SK-N-SH (cell line): ENCODE measurements around the gene NAP1L1. TPM values are rescaled to one million over a fixed set of nuclear protein-coding genes. Genes with fewer than 3 reads are reported as not detected.

Experiments used
- CTCF ChIA-PET: fragments of 300-600, 350-600 bp; formaldehyde crosslinking; extraction: SDS; loops from one replicate; lab custom pipeline; 2021; lab: Yijun Ruan, JAX
- POLR2A ChIA-PET: fragments of 350-600 bp; sonication (Branson Sonifier 250); formaldehyde crosslinking; extraction: SDS; loops from one replicate; lab custom pipeline; 2020; ENCODE audit warnings: antibody characterized with exemption, inconsistent platforms; lab: Yijun Ruan, JAX
- DNase-seq: peaks from one replicate; pipeline ENCODE4 v3.0.0; 2012
- H2AFZ ChIP-seq: fragments of 200-600 bp; sonication (generic); 2 replicates; pipeline ENCODE4 v1.8.1; 2016; ENCODE audit warnings: antibody characterized with exemption, mild to moderate bottlenecking, low read depth
- H3F3A ChIP-seq: fragments of 200-600 bp; sonication (generic); replicated peaks from 2 replicates; pipeline ENCODE3; 2016; ENCODE audit warnings: antibody characterized with exemption, mild to moderate bottlenecking; ENCODE audit not compliant: insufficient read depth
- H3K27ac ChIP-seq, 2 experiments: fragments of 200-500 bp in 1 of 2; fragments of 200-600 bp in 1 of 2; sonication (Bioruptor generic) in 1 of 2; sonication (generic), shearing (Covaris generic) in 1 of 2; 2 replicates each; pipeline versions ENCODE4 v1.5.1 to v1.6.1; 2014 to 2016; ENCODE audit warnings: low read depth in 2 of 2, inconsistent platforms in 1 of 2, low read length in 1 of 2, mild to moderate bottlenecking in 1 of 2, mixed read lengths in 1 of 2
- H3K27me3 ChIP-seq: fragments of 200-600 bp; sonication (generic), shearing (Covaris generic); 2 replicates; pipeline ENCODE4 v1.6.1; 2016; ENCODE audit warnings: mixed run types; ENCODE audit not compliant: insufficient read depth
- H3K36me3 ChIP-seq, 2 experiments: fragments of 200-500 bp in 1 of 2; fragments of 200-600 bp in 1 of 2; sonication (Bioruptor generic) in 1 of 2; sonication (generic) in 1 of 2; replicated peaks in 1 of 2; 2 replicates each; pipeline versions ENCODE3 to v1.5.1; 2014 to 2016; ENCODE audit warnings: low read length in 1 of 2, mild to moderate bottlenecking in 1 of 2; ENCODE audit not compliant: insufficient read depth in 2 of 2, control insufficient read depth in 1 of 2
- H3K4me1 ChIP-seq, 2 experiments: fragments of 200-500 bp in 1 of 2; fragments of 200-600 bp in 1 of 2; sonication (Bioruptor generic) in 1 of 2; sonication (generic), shearing (Covaris generic) in 1 of 2; 2 replicates each; pipeline versions ENCODE4 v1.5.1 to v1.6.1; 2014 to 2016; ENCODE audit warnings: low read depth in 1 of 2, low read length in 1 of 2, mixed run types in 1 of 2; ENCODE audit not compliant: insufficient read depth in 2 of 2, control insufficient read depth in 1 of 2
- H3K4me2 ChIP-seq: fragments of 200-600 bp; sonication (generic), shearing (Covaris generic); 2 replicates; pipeline ENCODE4 v1.6.1; 2017; ENCODE audit warnings: mixed run types
- H3K4me3 ChIP-seq, 2 experiments: fragments of 200-500 bp in 1 of 2; fragments of 200-600 bp in 1 of 2; sonication (Bioruptor generic) in 1 of 2; sonication (generic), shearing (Covaris generic) in 1 of 2; 2 replicates each; pipeline versions ENCODE4 v1.5.1 to v1.8.1; 2014 to 2016; ENCODE audit warnings: low read depth in 2 of 2, inconsistent platforms in 1 of 2, low read length in 1 of 2, mild to moderate bottlenecking in 1 of 2, mixed read lengths in 1 of 2, moderate library complexity in 1 of 2
- H3K79me2 ChIP-seq: fragments of 200-600 bp; sonication (generic); 2 replicates; pipeline ENCODE4 v1.8.1; 2017; ENCODE audit warnings: mild to moderate bottlenecking; ENCODE audit not compliant: insufficient read depth
- H3K9ac ChIP-seq: fragments of 200-600 bp; sonication (generic); 2 replicates; pipeline ENCODE4 v1.6.1; 2017; ENCODE audit warnings: mixed run types
- H3K9me2 ChIP-seq: fragments of 200-600 bp; sonication (generic); 2 replicates; pipeline ENCODE4 v1.6.1; 2017; ENCODE audit warnings: mixed run types
- H3K9me3 ChIP-seq: fragments of 200-600 bp; sonication (generic); 2 replicates; pipeline ENCODE4 v1.6.1; 2017; ENCODE audit warnings: mixed run types, mild to moderate bottlenecking, moderate library complexity
- H4K20me1 ChIP-seq: fragments of 200-600 bp; sonication (generic); 2 replicates; pipeline ENCODE4 v1.6.1; 2017; ENCODE audit warnings: mild to moderate bottlenecking, mixed run types; ENCODE audit not compliant: insufficient read depth
- CTCF ChIP-seq: fragments of 200-600 bp; sonication (generic); IDR thresholded peaks from 2 replicates; pipeline ENCODE4 v1.6.1; 2017; ENCODE audit warnings: antibody characterized with exemption, mild to moderate bottlenecking, moderate library complexity
- EP300 ChIP-seq, 2 experiments: IDR thresholded peaks; 2 replicates each; pipeline versions ENCODE4 v1.4.0 to v1.6.1; 2012; ENCODE audit warnings: borderline replicate concordance in 1 of 2, low read depth in 1 of 2, low read length in 1 of 2
- EZH2phosphoT487 ChIP-seq: fragments of 200-600 bp; sonication (generic); IDR thresholded peaks from 2 replicates; pipeline ENCODE4 v1.6.1; 2017; ENCODE audit warnings: low read depth, mixed run types, mild to moderate bottlenecking, antibody characterized with exemption, moderate library complexity, borderline replicate concordance
- FOSL2 ChIP-seq: IDR thresholded peaks from 2 replicates; pipeline ENCODE4 v1.4.0; 2012; ENCODE audit warnings: low read depth, mild to moderate bottlenecking, moderate library complexity, borderline replicate concordance
- GABPA ChIP-seq: IDR thresholded peaks from 2 replicates; pipeline ENCODE4 v1.4.0; 2012; ENCODE audit warnings: low read depth, mild to moderate bottlenecking
- GATA2 ChIP-seq: sonication (generic); formaldehyde crosslinking; IDR thresholded peaks from 2 replicates; pipeline ENCODE4 v1.5.0; 2020; ENCODE audit warnings: mild to moderate bottlenecking, missing genetic modification reagents
- IRF3 ChIP-seq: fragments of 150-350 bp; IDR thresholded peaks from 2 replicates; pipeline ENCODE4 v1.6.1; 2016; ENCODE audit warnings: mild to moderate bottlenecking, low read depth, low read length
- MAX ChIP-seq: IDR thresholded peaks from 2 replicates; pipeline ENCODE4 v1.4.0; 2012; ENCODE audit warnings: low read depth
- NRF1 ChIP-seq: IDR thresholded peaks from 2 replicates; pipeline ENCODE4 v1.6.1; 2012; ENCODE audit warnings: low read depth, mild to moderate bottlenecking, low read length
- PBX3 ChIP-seq: IDR thresholded peaks from 2 replicates; pipeline ENCODE4; 2012
- POLR2AphosphoS5 ChIP-seq: IDR thresholded peaks from 2 replicates; pipeline ENCODE4 v1.6.1; 2012; ENCODE audit warnings: low read depth, low read length
- SMC3 ChIP-seq: IDR thresholded peaks from 2 replicates; pipeline ENCODE4 v1.6.1; 2012; ENCODE audit warnings: low read depth, low read length, improper control_type of control experiment
- TAF1 ChIP-seq: IDR thresholded peaks from 2 replicates; pipeline ENCODE4 v1.6.1; 2012; ENCODE audit warnings: low read depth, mild to moderate bottlenecking, low read length, moderate library complexity, borderline replicate concordance
- TCF12 ChIP-seq: IDR thresholded peaks from 2 replicates; pipeline ENCODE4 v1.4.0; 2012
- TEAD4 ChIP-seq: IDR thresholded peaks from 2 replicates; pipeline ENCODE4 v1.4.0; 2012; ENCODE audit warnings: mild to moderate bottlenecking, borderline replicate concordance; ENCODE audit not compliant: insufficient read depth
- USF1 ChIP-seq: IDR thresholded peaks from 2 replicates; pipeline ENCODE4 v1.4.0; 2012; ENCODE audit warnings: low read depth, borderline replicate concordance
- USF2 ChIP-seq: fragments of 150-350 bp; IDR thresholded peaks from 2 replicates; pipeline ENCODE4 v1.6.1; 2017; ENCODE audit warnings: antibody characterized with exemption, low read length, low read depth, borderline replicate concordance
- YY1 ChIP-seq: IDR thresholded peaks from 2 replicates; pipeline ENCODE4 v1.4.0; 2012; ENCODE audit warnings: low read depth, mild to moderate bottlenecking
- ZBTB33 ChIP-seq: IDR thresholded peaks from 2 replicates; pipeline ENCODE4 v1.4.0; 2012; ENCODE audit warnings: low read depth, borderline replicate concordance
- WGBS: methylation state at CpG from one replicate; pipeline ENCODE4 v1.1.6; 2017; ENCODE audit warnings: low lambda C conversion rate; 5-methylcytosine and 5-hydroxymethylcytosine counted together
- polyA plus RNA-seq, 3 experiments: library from polyadenylated mRNA; depleted of rRNA; stranded (reverse); fragments of >200 nt; gene quantifications; 2 replicates each; pipeline ENCODE4 v1.2.3, GENCODE V29; 2012

Gene NAP1L1
- polyA plus RNA-seq, 1 of the 3 experiments (the other 2 are of a cell fraction), result 197 TPM

- Histone ChIP-seq H3F3A (peaks cover 14% of the 10 kb centered on the region), H3K27me3 (no peaks in the 10 kb centered on the region), H2AFZ (peak overlapping the region; percentile 83), H3K79me2 (peaks cover 38% of the 10 kb centered on the region), H3K9me3 (no peaks in the 10 kb centered on the region), H3K27ac (peak overlapping the region; percentile 98), H3K4me3 (peak overlapping the region; percentile 88 to 93), H3K9ac (peak overlapping the region; percentile 99), H3K4me1 (peaks cover 13 to 14% of the 10 kb centered on the region in 2 experiments; a peak in 3 of 4 replicates), H3K36me3 (peaks cover under 1 to 6% of the 10 kb centered on the region in 2 experiments), H3K4me2 (peak overlapping the region; percentile 78), H3K9me2 (no peaks in the 10 kb centered on the region), H4K20me1 (peaks cover 32% of the 10 kb centered on the region)
- peak; percentile 17 for DNase-seq
- ChIA-PET POLR2A (no interaction called here), CTCF (interaction anchor here (0.6 to 0.7 kb wide), 3 partner anchors 19 to 381 kb away, joined by 3 read pairs; no protein-coding TSS in a partner anchor)
- WGBS, result 3% methylated on average over 5 of the region's 5 CpGs
- no peak for TF ChIP-seq ZBTB33
- TF ChIP-seq CTCF, result no peak
- TF ChIP-seq MAX, result no peak
- no peak for TF ChIP-seq TEAD4
- TF ChIP-seq TAF1, result no peak
- TF ChIP-seq PBX3, result no peak
- TF ChIP-seq FOSL2, result no peak
- TF ChIP-seq POLR2AphosphoS5, result no peak
- TF ChIP-seq TCF12, result no peak
- no peak for TF ChIP-seq NRF1
- no peak for TF ChIP-seq GABPA
- TF ChIP-seq EP300 (IDR thresholded peaks at IDR 0.05; ENCODE audit: borderline replicate concordance in 1 of 2, low read depth in 1 of 2, low read length in 1 of 2), result no peak
- TF ChIP-seq EZH2phosphoT487, result no peak
- TF ChIP-seq USF1, result no peak
- no peak for TF ChIP-seq USF2
- TF ChIP-seq YY1, result no peak
- TF ChIP-seq GATA2, result no peak
- TF ChIP-seq IRF3, result no peak
- no peak for TF ChIP-seq SMC3
Observed at GRCh38 chr12:76085520-76085868, 1.0 kb upstream of the NAP1L1 start.
